Measurements from ENCODE around the gene B4GALT2.

B4GALT2 gene, protein sequence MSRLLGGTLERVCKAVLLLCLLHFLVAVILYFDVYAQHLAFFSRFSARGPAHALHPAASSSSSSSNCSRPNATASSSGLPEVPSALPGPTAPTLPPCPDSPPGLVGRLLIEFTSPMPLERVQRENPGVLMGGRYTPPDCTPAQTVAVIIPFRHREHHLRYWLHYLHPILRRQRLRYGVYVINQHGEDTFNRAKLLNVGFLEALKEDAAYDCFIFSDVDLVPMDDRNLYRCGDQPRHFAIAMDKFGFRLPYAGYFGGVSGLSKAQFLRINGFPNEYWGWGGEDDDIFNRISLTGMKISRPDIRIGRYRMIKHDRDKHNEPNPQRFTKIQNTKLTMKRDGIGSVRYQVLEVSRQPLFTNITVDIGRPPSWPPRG

DNA sequence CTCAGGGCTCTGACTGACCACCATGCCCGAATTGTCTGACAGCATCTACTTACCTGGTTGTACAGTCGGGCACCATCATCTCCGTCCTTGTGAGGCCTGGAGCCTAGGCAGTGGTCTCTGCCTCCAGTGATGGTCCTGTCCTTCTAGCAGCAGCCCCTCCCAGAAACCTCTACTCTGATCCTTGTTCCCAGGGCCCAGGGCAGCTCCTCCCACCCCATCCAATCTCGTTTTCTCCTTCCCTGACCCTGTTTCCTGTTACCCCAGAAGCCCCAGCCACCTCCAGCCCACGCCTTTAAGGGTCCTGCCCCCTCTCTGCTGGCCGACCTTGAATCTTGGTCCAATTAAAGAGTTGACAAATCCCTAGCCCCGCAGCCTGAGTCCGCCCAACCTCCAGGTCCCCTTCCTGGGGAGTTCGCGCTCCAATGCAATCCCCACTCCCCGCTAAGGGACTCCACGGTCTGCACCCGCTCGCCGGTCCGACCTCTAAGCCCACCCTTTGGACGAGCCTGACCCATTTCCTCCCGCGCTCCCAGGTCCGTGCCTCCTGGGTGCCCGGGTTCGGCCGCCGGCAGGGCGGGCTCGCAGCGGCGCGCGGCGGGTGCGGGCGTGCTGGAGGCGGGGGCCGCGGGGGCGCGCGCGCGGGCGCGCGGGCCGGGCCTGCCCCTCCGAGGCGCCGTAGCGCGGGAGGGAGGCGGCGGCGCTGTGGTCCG lies at the start of gene B4GALT2:
Gene B4GALT2 (plus strand): TSS at position 660 of the 710 bp plus-strand sequence. CDS start 1,951 bp downstream, outside the sequence.
- Histone ChIP-seq H3K9me3 (no peaks in the 10 kb centered on the region), H3K27ac (peak within 1 kb of the TSS; percentile 98), H3K36me3 (peaks cover 30% of the 10 kb centered on the region), H3K4me3 (ENCODE audit: low read depth in 1 of 2, low read length in 1 of 2) (peak within 1 kb of the TSS; percentile 57 to 96), H3K27me3 (peaks cover 13% of the 10 kb centered on the region), H3K4me1 (ENCODE audit: control insufficient read depth in 1 of 2, insufficient read depth in 1 of 2, low read depth in 1 of 2, low read length in 1 of 2) (peaks cover 82 to 85% of the 10 kb centered on the region in 2 experiments)
- TF ChIP-seq, protein P1, sequence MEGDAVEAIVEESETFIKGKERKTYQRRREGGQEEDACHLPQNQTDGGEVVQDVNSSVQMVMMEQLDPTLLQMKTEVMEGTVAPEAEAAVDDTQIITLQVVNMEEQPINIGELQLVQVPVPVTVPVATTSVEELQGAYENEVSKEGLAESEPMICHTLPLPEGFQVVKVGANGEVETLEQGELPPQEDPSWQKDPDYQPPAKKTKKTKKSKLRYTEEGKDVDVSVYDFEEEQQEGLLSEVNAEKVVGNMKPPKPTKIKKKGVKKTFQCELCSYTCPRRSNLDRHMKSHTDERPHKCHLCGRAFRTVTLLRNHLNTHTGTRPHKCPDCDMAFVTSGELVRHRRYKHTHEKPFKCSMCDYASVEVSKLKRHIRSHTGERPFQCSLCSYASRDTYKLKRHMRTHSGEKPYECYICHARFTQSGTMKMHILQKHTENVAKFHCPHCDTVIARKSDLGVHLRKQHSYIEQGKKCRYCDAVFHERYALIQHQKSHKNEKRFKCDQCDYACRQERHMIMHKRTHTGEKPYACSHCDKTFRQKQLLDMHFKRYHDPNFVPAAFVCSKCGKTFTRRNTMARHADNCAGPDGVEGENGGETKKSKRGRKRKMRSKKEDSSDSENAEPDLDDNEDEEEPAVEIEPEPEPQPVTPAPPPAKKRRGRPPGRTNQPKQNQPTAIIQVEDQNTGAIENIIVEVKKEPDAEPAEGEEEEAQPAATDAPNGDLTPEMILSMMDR (IDR thresholded peaks at IDR 0.05), result no peak

DNA sequence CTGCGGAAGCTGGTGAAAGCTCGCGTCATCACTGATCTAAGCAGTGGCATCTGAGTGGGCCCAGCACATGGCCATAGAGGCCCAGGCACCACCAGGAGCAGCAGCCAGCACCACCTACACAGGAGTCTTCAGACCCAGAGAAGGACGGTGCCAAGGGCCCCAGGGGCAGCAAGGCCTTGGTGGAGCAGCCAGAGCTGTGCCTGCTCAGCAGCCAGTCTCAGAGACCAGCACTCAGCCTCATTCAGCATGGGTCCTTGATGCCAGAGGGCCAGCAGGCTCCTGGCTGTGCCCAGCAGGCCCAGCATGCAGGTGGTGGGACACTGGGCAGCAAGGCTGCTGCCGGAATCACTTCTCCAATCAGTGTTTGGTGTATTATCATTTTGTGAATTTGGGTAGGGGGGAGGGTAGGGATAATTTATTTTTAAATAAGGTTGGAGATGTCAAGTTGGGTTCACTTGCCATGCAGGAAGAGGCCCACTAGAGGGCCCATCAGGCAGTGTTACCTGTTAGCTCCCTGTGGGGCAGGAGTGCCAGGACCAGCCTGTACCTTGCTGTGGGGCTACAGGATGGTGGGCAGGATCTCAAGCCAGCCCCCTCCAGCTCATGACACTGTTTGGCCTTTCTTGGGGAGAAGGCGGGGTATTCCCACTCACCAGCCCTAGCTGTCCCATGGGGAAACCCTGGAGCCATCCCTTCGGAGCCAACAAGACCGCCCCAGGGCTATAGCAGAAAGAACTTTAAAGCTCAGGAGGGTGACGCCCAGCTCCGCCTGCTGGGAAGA lies 48.7 kb upstream of the B4GALT2 start:
- TF ChIP-seq, protein P1 (IDR thresholded peaks at IDR 0.05), result no peak

DNA sequence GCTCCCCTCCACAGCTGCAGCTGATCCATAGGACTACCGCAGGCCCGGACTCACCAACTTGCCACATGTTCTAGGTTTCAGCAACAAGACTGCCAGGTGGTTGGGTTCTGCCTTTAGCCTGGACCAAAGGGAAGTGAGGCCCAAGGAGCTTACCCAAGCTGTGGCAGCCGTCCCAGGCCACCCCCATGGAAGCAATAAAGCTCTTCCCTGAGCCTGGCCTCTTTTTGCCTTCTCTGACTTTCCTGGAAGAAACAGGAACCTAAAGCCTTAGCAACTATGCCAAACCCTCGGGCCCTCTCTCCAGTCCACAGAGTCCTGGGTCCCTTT lies 48.1 kb upstream of the B4GALT2 start:
- peaks cover 41% of the 10 kb centered on the region for H3K27me3 ChIP-seq
- TF ChIP-seq, protein P1 (IDR thresholded peaks at IDR 0.05), result no peak
- no peaks in the 10 kb centered on the region for H3K36me3 ChIP-seq
- no peaks in the 10 kb centered on the region for H3K9me3 ChIP-seq
- H3K4me1 ChIP-seq (ENCODE audit: control insufficient read depth in 1 of 2, insufficient read depth in 1 of 2, low read depth in 1 of 2, low read length in 1 of 2), result peaks cover 10 to 20% of the 10 kb centered on the region in 2 experiments
- H3K4me3 ChIP-seq (ENCODE audit: low read depth in 1 of 2, low read length in 1 of 2), result no peak overlapping the region
- no peak overlapping the region for H3K27ac ChIP-seq

More for the DNA sequence above, 48.7 kb upstream of the B4GALT2 start:
- Histone ChIP-seq H3K36me3 (no peaks in the 10 kb centered on the region), H3K27ac (no peak overlapping the region), H3K4me1 (ENCODE audit: control insufficient read depth in 1 of 2, insufficient read depth in 1 of 2, low read depth in 1 of 2, low read length in 1 of 2) (peaks cover 7 to 18% of the 10 kb centered on the region in 2 experiments), H3K27me3 (peaks cover 36% of the 10 kb centered on the region), H3K9me3 (no peaks in the 10 kb centered on the region), H3K4me3 (ENCODE audit: low read depth in 1 of 2, low read length in 1 of 2) (no peak overlapping the region)

DNA sequence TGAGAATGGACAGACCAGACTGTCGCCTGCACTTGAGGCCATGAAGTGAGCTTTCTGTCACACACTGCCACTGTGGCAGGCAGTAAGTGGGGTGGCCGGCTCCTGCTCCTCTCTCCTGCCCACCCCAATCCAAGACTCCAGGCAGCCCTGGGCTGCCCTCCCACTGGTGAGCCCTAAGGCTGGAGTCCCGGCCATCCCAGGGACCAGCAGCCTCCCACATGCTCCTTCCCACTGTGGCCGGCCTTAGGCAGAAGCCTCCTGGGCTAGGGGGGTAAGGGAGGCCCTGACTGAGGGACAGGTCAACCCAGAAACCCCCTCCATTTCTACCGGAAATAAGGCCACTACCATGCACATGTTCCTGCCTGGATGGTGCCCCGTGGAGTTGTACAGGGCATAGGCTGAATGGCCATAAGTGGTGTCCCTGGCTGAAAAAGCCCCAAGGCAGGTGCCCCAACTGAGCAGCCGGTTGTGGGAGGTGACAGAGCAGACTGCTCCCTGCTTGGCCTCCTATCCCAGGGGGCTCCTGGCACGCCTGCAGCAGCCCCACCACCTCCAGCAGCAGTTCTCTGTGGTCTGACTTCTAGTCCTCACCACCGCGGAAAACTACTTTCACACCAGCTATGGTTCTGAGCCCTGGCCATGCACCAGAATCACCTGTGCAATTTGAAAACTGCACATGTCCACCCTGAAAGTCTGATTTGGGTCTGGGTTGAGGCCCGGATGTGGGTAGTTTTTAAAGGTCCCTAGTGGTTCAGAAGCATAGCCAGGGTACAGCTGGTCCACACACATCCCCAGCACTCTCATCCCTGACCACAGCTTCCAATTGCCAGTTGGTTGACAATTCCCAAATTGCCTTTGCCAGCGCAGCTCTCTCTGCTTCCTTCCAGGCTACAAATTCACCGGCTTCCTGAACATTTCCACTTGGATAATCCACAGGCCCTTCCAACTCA lies 47.0 kb upstream of the B4GALT2 start:
- TF ChIP-seq, protein P1 (IDR thresholded peaks at IDR 0.05), result no peak
- no peak overlapping the region for H3K27ac ChIP-seq
- H3K9me3 ChIP-seq, result no peaks in the 10 kb centered on the region
- peaks cover 52% of the 10 kb centered on the region for H3K27me3 ChIP-seq
- no peaks in the 10 kb centered on the region for H3K36me3 ChIP-seq
- H3K4me1 ChIP-seq (ENCODE audit: control insufficient read depth in 1 of 2, insufficient read depth in 1 of 2, low read depth in 1 of 2, low read length in 1 of 2), result peaks cover 14 to 27% of the 10 kb centered on the region in 2 experiments
- H3K4me3 ChIP-seq (ENCODE audit: low read depth in 1 of 2, low read length in 1 of 2), result no peak overlapping the region
